LNCAP (cell line): ENCODE results near the gene ARHGEF19.

Experiments used
- TF ChIP-seq, protein P1 (sequence below): fragments of 450-650 bp; IDR thresholded peaks from 2 replicates; pipeline ENCODE4 v1.5.1; 2017; ENCODE audit warnings: mild to moderate bottlenecking

The ARHGEF19 gene

DNA sequence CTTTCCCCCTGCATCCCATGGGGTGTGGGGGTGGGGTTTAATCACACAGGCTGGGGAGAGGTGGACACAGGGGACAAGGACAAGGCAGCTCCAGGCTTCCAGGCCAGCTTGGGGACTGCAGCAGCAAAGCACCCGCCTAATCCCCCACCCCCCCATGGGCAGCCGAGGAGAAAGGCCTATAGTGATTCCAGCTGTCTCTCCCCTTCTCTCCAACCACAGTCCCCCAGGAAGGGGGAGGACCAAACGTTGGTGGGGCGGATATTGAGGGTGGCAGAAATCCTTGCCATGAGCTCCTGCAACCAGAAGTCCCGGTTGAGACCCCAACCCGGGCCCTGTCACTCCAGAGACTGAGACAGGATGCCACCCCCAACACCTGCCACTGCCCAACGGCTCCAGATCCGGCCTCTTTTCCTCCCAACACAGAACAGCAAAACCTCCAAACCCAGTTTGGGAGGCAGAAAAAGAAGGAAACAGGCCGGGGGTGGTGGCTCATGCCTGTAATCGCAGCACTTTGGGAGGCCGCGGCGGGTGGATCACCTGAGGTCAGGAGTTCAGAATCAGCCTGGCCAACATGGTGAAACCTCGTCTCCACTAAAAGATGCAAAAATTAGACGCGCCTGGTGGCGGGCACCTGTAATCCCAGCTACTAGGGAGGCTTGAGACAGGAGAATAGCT is 58.3 kb downstream of the ARHGEF19 start:
- TF ChIP-seq, protein P1, sequence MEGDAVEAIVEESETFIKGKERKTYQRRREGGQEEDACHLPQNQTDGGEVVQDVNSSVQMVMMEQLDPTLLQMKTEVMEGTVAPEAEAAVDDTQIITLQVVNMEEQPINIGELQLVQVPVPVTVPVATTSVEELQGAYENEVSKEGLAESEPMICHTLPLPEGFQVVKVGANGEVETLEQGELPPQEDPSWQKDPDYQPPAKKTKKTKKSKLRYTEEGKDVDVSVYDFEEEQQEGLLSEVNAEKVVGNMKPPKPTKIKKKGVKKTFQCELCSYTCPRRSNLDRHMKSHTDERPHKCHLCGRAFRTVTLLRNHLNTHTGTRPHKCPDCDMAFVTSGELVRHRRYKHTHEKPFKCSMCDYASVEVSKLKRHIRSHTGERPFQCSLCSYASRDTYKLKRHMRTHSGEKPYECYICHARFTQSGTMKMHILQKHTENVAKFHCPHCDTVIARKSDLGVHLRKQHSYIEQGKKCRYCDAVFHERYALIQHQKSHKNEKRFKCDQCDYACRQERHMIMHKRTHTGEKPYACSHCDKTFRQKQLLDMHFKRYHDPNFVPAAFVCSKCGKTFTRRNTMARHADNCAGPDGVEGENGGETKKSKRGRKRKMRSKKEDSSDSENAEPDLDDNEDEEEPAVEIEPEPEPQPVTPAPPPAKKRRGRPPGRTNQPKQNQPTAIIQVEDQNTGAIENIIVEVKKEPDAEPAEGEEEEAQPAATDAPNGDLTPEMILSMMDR: no peak

DNA sequence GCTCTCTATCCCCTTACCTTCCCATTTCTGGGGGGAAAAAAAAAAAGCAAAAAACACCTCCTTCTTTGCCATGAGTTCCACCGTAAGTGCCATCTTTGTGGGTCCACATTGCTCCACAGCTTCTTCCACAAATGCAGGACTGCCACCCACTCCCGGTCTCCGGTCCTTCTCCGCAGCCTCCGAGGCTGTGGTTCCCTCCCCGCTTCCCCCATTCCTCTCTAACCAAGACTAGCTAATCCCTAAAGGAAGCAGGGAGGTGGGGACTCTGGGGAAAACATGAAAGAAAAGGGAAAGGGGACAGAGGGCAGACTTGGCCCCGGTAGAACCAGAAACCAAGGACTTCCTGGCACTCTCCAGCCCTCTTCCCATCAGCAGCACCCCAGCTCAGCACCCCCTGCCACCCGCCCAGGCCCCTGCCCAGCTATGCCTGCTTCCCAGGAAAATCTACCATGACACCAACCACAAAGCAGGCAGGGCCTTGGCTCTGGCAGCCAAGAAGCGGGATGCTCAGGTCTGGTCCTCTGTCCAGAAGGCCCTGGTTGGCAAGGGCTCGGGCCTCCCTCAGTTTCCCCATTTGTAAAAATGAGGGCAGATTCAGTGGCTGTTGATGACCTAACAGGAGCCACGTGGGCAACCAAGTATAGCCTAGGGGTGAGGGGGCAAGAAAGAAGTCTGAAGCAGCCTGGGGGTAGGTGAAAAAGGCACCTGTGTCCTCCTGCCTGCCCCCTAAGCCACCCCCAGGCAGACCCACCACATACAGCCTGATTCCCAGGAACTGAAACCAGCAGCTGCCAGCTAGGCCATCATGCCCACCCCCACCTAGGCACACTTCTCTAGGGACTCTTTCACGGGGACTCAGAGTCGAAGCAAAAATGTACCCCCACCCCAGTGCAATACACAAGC is 59.1 kb downstream of the ARHGEF19 start:
- TF ChIP-seq, protein P1: no peak

DNA sequence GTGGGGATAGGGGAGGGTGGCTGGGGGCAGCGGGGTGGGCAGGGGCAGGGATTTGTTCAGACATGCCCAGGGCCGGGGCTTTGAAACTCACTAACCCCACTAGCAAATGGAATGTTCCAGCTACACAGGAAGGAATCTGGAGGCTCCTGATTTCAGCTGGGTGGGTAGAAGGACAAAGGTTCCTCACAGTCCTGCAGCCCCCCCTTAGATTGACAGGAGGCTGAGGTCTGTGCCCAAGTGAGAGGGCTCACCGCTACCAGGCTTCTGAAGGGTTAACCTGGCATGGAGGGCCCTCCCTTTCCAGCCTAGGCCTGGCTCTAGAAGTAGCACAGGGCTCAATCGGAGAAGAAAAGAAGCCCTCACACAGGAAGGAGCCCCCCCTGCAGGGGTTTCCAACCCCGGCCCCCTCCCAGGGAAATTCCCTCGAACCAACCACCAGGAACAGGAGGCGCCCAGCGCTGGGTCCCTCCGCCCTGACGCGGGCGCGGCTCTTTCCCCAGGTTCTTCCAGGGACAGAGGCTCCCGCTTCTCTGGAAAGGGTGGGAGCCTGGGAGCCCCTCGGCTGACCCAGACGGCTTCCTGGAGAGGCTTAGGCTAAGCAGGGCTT is 59.9 kb downstream of the ARHGEF19 start:
- TF ChIP-seq, protein P1: no peak

DNA sequence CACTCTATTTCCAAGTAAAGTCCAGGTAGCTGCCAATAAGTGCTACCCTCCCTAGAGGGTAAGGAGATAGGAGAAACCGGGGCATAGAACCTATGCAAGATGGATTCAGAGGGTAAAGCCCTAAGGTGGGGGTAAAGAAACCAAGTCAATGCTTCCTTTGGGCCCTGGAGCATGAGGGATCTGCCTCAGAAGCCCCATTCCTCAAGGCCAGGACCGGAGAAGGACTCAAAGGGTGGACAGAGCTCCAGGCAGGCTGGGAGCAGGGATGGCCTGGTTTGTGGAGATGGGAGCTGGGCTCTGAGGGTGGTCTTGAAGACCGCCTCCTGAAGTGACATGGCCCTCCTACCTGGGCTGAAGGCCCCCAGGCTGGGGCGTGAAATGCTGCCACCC is 60.5 kb downstream of the ARHGEF19 start:
- TF ChIP-seq, protein P1: no peak

DNA sequence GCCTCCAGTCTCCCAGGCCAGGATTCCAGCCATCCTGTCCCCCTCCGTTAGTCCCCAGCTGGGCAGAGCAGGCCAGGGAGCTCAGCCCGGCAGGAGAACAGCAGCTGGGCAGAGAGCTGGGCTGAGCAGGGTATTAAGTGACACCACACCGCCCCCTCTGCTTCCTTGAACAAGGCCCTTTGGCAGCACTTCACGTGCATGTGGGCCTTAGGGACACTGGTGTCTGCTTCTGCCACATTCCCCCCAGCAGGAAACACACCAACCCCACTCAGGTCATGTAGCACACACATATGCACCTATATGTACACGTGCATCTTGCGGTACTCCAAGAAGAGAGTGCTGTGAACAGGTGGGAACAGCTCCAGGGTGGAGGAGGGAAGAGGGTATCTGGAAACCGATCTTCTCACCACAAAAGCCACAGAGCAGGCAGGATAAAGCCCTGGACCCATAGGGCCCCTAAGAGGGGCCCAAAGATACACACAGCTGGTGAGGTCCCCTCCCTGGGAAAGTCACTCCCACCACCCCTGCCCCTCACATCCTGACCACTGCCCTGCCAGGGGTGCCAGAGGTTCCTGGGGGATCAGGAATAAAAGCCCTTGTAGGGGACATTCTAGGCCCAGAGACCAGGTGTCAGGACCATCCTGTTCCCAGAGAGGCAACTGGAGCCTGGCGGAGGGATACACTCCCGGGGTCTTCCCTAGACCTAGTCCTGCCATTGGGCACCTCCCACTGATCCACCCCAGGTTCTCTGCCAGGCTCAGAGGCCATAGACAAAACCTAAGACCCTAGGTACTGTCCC is 61.1 kb downstream of the ARHGEF19 start:
- TF ChIP-seq, protein P1: no peak

DNA sequence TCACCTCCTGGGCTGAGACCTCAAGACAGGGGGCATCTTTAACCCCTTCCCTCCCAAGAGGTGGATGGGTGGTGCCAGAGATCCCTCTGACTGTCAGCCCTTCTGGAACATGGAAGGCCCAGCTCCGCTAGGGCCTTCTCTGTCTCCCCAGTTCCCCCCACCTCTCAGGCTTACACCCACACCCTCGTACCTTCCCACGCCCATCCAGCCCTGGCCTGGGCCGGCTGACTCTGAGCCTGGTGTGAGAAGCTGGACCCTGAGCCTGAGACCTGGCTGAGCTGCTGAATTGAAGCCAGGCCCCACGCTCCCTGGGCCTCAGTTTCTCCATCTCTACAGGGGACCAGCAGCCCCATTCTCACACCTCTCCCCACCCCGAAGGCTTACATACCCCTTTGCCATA is 61.9 kb downstream of the ARHGEF19 start:
- TF ChIP-seq, protein P1: no peak
